Measurements from ENCODE around the gene ATE1. TPM values are rescaled to one million over a fixed set of nuclear protein-coding genes. Genes with fewer than 3 reads are reported as not detected.

Gene ATE1
- total RNA-seq, 1 donor from 2014 or later: 26.0 TPM

GRCh38 chr10:121843379-121843778, 84.5 kb downstream of the ATE1 start:
- no peak for DNase-seq
- Histone ChIP-seq H3K4me3 (no peak overlapping the region), H3K4me1 (no peaks in the 10 kb centered on the region), H3K27me3 (ENCODE audit: low read depth) (no peaks in the 10 kb centered on the region), H3K27ac (no peak overlapping the region), H3K9me3 (no peaks in the 10 kb centered on the region), H3K36me3 (peaks cover 9% of the 10 kb centered on the region)
- ATAC-seq: no peak
- intact Hi-C loops (cut with DNase I): no loop called here
- TF ChIP-seq, protein P1, sequence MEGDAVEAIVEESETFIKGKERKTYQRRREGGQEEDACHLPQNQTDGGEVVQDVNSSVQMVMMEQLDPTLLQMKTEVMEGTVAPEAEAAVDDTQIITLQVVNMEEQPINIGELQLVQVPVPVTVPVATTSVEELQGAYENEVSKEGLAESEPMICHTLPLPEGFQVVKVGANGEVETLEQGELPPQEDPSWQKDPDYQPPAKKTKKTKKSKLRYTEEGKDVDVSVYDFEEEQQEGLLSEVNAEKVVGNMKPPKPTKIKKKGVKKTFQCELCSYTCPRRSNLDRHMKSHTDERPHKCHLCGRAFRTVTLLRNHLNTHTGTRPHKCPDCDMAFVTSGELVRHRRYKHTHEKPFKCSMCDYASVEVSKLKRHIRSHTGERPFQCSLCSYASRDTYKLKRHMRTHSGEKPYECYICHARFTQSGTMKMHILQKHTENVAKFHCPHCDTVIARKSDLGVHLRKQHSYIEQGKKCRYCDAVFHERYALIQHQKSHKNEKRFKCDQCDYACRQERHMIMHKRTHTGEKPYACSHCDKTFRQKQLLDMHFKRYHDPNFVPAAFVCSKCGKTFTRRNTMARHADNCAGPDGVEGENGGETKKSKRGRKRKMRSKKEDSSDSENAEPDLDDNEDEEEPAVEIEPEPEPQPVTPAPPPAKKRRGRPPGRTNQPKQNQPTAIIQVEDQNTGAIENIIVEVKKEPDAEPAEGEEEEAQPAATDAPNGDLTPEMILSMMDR (IDR thresholded peaks at IDR 0.05): no peak

DNA sequence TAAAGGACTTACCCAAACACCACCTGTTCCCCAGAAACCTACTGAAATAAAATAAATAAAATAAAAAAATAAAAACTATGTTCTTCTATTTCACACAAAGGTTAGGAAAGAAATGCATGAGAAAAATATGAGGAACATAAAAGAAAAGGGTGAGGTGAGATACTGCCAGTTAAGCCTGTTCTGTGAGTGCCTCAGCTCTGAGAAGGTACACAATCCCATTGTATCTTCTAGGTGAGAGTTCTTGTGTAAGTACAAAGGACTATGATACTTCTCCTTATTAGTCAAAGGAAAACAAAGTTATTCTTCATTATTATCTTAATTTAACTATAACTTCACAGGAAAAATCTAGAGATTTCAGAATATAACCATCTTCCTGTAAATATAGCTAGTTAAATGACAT, 86.0 kb downstream of the ATE1 start:
- Histone ChIP-seq H3K4me1 (no peaks in the 10 kb centered on the region), H3K27me3 (ENCODE audit: low read depth) (no peaks in the 10 kb centered on the region), H3K4me3 (no peak overlapping the region), H3K36me3 (peaks cover 1% of the 10 kb centered on the region), H3K9me3 (no peaks in the 10 kb centered on the region), H3K27ac (no peak overlapping the region)
- TF ChIP-seq, protein P1 (IDR thresholded peaks at IDR 0.05): no peak
- ATAC-seq (no peak), DNase-seq (no peak)
- intact Hi-C loops (cut with DNase I): no loop called here

- peaks cover 14% of the 10 kb centered on the region for H3K36me3 ChIP-seq
- H3K4me3 ChIP-seq: no peak overlapping the region
- H3K27ac ChIP-seq: no peak overlapping the region
- H3K4me1 ChIP-seq: no peaks in the 10 kb centered on the region
- ATAC-seq (no peak), DNase-seq (no peak)
- intact Hi-C loops (cut with DNase I): no loop called here
- no peaks in the 10 kb centered on the region for H3K27me3 ChIP-seq (ENCODE audit: low read depth)
- TF ChIP-seq, protein P1 (IDR thresholded peaks at IDR 0.05): no peak
- H3K9me3 ChIP-seq: no peaks in the 10 kb centered on the region
Measured at GRCh38 chr10:121838931-121839330, 88.9 kb downstream of the ATE1 start.

DNA sequence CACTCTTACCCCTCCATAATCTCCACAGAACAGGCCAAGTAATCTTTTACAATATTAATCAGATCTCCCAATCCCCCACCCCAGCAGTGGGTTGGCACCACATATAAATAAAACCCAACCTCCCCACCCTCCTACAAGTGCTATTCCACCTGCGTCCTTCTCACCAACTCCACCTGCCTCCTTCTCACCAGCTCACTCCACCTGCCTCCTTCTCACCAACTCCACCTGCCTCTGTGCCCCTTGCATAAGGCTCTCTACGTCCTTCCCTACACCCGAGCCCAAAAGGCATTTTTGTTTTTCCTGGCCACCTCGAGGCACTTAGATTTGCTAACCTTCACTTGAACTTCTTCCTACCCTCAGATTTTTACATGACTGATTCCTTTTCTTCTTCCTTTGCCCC, 89.7 kb downstream of the ATE1 start:
- no peak overlapping the region for H3K27ac ChIP-seq
- H3K4me3 ChIP-seq: no peak overlapping the region
- DNase-seq (no peak), ATAC-seq (no peak)
- no peaks in the 10 kb centered on the region for H3K9me3 ChIP-seq
- intact Hi-C loops (cut with DNase I): no loop called here
- H3K27me3 ChIP-seq (ENCODE audit: low read depth): no peaks in the 10 kb centered on the region
- H3K36me3 ChIP-seq: peaks cover 14% of the 10 kb centered on the region
- H3K4me1 ChIP-seq: no peaks in the 10 kb centered on the region
- TF ChIP-seq, protein P1 (IDR thresholded peaks at IDR 0.05): no peak

DNA sequence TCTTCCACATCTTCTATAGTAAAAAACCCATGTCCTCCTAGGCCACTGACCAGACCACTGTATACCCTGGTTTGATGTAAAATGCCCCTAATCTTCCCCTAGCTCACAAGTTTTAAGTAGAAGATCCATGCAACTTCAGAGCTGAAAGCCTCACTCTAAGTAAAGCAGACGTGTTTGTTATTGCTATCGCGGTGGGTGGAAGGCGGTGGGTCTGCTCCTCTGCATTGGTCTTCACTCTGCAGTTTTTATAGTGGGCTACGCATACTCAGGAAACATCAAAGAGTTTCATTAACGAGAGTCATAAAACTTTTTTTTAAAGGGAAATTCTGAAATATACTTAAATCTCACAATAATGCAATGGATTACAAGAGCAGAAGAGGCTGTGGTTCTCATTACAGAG, 91.7 kb downstream of the ATE1 start:
- no peaks in the 10 kb centered on the region for H3K9me3 ChIP-seq
- TF ChIP-seq, protein P1 (IDR thresholded peaks at IDR 0.05): no peak
- DNase-seq (no peak), ATAC-seq (no peak)
- no peak overlapping the region for H3K27ac ChIP-seq
- no peaks in the 10 kb centered on the region for H3K4me1 ChIP-seq
- H3K4me3 ChIP-seq: no peak overlapping the region
- peaks cover 24% of the 10 kb centered on the region for H3K36me3 ChIP-seq
- intact Hi-C loops (cut with DNase I): no loop called here
- H3K27me3 ChIP-seq (ENCODE audit: low read depth): no peaks in the 10 kb centered on the region

DNA sequence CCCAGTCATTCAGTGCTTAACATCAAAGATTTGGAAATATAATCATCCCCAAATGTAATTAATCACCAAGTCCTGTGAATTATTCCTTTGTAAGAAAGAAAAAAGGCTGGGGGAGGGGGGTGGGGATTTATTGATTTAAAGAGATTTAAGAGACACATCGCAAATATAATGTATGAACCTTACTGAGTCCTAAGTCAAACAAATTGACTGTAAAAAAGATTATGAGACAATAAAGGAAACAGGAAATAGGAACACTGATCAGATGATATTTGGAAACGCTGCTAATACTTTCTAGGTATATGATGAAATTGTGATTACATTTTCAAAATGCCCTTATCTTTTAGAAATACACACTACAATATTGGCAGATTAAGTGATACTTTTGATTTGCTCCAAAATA, 92.5 kb downstream of the ATE1 start:
- ATAC-seq (no peak), DNase-seq (no peak)
- Histone ChIP-seq H3K9me3 (no peaks in the 10 kb centered on the region), H3K4me1 (no peaks in the 10 kb centered on the region), H3K27me3 (ENCODE audit: low read depth) (no peaks in the 10 kb centered on the region), H3K36me3 (peaks cover 24% of the 10 kb centered on the region), H3K27ac (no peak overlapping the region), H3K4me3 (no peak overlapping the region)
- TF ChIP-seq, protein P1 (IDR thresholded peaks at IDR 0.05): no peak
- intact Hi-C loops (cut with DNase I): no loop called here

Measured in lower lobe of right lung (tissue), 2 donors.